Measurements from ENCODE around the gene IFNGR1. TPM values are rescaled to one million over a fixed set of nuclear protein-coding genes. Genes with fewer than 3 reads are reported as not detected.

Gene IFNGR1
- total RNA-seq, 2 donors from 2014 or later = 58.2 to 131 TPM

DNA sequence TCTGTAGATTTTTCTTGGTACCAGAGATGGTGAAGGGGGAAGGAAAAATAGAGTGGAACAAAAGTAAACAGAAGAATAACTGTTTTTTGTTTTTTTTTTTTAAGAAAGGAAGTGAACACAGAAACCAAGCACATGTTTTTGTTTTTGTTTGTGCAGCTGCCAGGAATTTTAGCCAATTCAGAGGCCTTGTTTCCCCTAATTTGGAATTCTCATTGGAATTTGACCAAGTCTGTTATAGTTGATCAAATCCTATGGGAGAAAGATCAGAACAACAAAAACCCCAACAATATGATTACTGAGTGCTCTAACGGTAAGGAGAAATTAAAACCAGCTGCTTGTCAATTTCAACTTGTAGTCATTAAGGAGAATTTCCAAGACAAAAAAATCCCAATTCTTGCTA lies 27.5 kb downstream of the IFNGR1 start:
- intact Hi-C loops (cut with DNase I) = no loop called here
- TF ChIP-seq, protein P1, sequence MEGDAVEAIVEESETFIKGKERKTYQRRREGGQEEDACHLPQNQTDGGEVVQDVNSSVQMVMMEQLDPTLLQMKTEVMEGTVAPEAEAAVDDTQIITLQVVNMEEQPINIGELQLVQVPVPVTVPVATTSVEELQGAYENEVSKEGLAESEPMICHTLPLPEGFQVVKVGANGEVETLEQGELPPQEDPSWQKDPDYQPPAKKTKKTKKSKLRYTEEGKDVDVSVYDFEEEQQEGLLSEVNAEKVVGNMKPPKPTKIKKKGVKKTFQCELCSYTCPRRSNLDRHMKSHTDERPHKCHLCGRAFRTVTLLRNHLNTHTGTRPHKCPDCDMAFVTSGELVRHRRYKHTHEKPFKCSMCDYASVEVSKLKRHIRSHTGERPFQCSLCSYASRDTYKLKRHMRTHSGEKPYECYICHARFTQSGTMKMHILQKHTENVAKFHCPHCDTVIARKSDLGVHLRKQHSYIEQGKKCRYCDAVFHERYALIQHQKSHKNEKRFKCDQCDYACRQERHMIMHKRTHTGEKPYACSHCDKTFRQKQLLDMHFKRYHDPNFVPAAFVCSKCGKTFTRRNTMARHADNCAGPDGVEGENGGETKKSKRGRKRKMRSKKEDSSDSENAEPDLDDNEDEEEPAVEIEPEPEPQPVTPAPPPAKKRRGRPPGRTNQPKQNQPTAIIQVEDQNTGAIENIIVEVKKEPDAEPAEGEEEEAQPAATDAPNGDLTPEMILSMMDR (IDR thresholded peaks at IDR 0.05) = no peak
- H3K36me3 ChIP-seq = no peaks in the 10 kb centered on the region

DNA sequence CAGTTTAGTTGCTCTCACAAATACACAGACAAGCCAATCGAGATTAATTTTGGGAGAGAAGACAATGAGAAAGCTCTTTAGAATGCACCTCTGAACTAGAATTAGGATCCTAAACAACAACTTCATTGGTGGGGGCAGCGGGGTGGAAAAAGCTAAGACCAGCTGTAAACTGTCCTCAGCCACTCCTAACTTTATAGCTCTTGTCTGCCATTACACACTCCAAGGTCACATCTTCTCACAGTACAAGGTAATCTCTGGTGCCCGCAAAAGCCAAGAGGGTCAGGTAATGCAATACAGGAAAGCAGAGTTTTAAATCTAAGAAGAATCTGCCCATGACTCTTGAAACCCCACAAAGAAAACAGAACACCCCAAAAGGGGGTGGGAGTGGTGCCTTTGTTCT lies 27.9 kb downstream of the IFNGR1 start:
- no peak overlapping the region for H3K4me3 ChIP-seq

More for the DNA sequence above, 27.5 kb downstream of the IFNGR1 start:
- H3K27me3 ChIP-seq = no peaks in the 10 kb centered on the region
- H3K9ac ChIP-seq (ENCODE audit: low read depth in 2 of 2, low read length in 2 of 2) = no peak overlapping the region
- no peak overlapping the region for H3K27ac ChIP-seq
- no peak overlapping the region for H3K4me3 ChIP-seq
- no peaks in the 10 kb centered on the region for H3K4me1 ChIP-seq
- H3K9me3 ChIP-seq = no peaks in the 10 kb centered on the region
- DNase-seq = no peak

DNA sequence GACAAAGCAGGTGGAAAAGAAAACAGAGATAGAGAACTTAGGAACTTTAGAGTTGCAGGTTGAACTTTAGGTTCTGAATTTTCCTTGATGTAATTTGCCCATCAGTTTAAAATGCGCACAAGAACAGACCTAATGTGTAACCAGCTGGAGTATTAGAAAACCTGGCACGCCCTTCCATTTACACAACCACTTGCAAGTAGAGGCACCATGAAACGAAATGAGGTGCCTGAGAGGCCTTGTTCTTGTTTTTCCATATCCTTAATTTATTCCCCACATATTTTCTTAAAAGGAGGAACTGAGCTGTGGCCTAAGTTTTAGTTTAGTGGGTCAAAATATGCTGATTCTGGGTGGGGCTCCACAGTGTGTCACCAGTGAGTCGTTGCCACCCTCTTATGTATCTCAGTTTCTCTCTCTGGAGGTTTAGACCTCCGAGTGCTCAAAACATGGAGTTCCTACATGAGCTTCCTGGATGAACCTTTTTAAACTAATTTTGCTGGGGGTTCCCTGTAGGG lies 28.5 kb downstream of the IFNGR1 start:
- no peak overlapping the region for H3K27ac ChIP-seq
- DNase-seq = no peak

More for the DNA sequence above, 27.9 kb downstream of the IFNGR1 start:
- H3K27ac ChIP-seq = no peak overlapping the region
- intact Hi-C loops (cut with DNase I) = no loop called here
- H3K4me1 ChIP-seq = no peaks in the 10 kb centered on the region
- H3K36me3 ChIP-seq = no peaks in the 10 kb centered on the region
- H3K27me3 ChIP-seq = no peaks in the 10 kb centered on the region
- no peak overlapping the region for H3K9ac ChIP-seq (ENCODE audit: low read depth in 2 of 2, low read length in 2 of 2)
- no peaks in the 10 kb centered on the region for H3K9me3 ChIP-seq
- DNase-seq = no peak
- TF ChIP-seq, protein P1 (IDR thresholded peaks at IDR 0.05) = no peak

DNA sequence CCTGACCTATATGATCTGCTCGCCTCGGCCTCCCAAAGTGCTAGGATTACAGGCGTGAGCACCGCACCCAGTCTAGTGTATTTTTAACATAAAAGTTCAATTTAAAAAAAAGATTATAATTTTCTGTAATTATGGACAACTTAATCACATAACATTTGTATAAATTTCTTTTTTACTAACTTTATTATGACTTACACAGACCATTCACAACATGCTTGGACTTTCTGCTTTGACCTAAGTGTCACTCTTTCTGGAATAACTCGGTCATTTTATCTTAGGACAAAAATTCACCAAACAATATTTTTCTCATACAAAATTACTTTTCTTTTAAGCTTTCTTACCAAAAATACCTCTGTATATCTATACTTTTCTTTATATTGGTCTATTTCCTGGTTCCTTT lies 30.3 kb downstream of the IFNGR1 start:
- Histone ChIP-seq H3K4me1 (no peaks in the 10 kb centered on the region), H3K9ac (ENCODE audit: low read depth in 2 of 2, low read length in 2 of 2) (no peak overlapping the region), H3K27ac (no peak overlapping the region), H3K36me3 (no peaks in the 10 kb centered on the region), H3K27me3 (no peaks in the 10 kb centered on the region), H3K9me3 (no peaks in the 10 kb centered on the region), H3K4me3 (no peak overlapping the region)
- TF ChIP-seq, protein P1 (IDR thresholded peaks at IDR 0.05) = no peak
- intact Hi-C loops (cut with DNase I) = no loop called here
- DNase-seq = no peak

More for the DNA sequence above, 28.5 kb downstream of the IFNGR1 start:
- Histone ChIP-seq H3K4me1 (no peaks in the 10 kb centered on the region), H3K9me3 (no peaks in the 10 kb centered on the region), H3K27me3 (no peaks in the 10 kb centered on the region), H3K4me3 (no peak overlapping the region), H3K36me3 (no peaks in the 10 kb centered on the region), H3K9ac (ENCODE audit: low read depth in 2 of 2, low read length in 2 of 2) (no peak overlapping the region)
- TF ChIP-seq, protein P1 (IDR thresholded peaks at IDR 0.05) = no peak
- intact Hi-C loops (cut with DNase I) = no loop called here

DNA sequence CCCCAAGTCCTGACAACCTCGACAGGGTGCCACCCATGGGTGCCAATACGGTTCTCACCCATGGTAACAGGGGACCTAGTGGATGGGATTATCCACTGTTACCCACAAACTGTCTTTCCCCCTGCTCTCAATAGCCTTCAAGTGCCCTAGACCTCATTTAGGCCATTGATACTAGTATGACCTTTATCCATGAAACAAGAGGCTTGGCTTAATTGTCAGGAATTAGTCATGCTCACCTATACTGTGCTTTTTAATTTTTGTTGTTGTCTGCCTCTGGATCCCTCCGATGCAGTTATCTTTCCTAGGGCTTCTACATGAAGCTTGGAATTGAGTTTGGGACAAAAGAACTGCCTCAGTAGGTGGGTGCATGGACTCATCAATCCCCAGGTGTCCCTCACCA lies 33.9 kb downstream of the IFNGR1 start:
- TF ChIP-seq, protein P1 (IDR thresholded peaks at IDR 0.05) = no peak
- no peak overlapping the region for H3K27ac ChIP-seq
- no peak overlapping the region for H3K9ac ChIP-seq (ENCODE audit: low read depth in 2 of 2, low read length in 2 of 2)
- no peaks in the 10 kb centered on the region for H3K4me1 ChIP-seq
- no peaks in the 10 kb centered on the region for H3K27me3 ChIP-seq
- intact Hi-C loops (cut with DNase I) = no loop called here
- no peak for DNase-seq
- no peaks in the 10 kb centered on the region for H3K9me3 ChIP-seq
- H3K36me3 ChIP-seq = no peaks in the 10 kb centered on the region
- no peak overlapping the region for H3K4me3 ChIP-seq
